K562 (cell line): Measurements from ENCODE around the gene OR2F2. TPM values are rescaled to one million over a fixed set of nuclear protein-coding genes. Genes with fewer than 3 reads are reported as not detected.

ENCODE experiments used
- ATF1 ChIP-seq, 2 experiments: fragments of 450-650 bp in 1 of 2; IDR thresholded peaks; 2 replicates each; pipeline ENCODE4 v1.6.1; 2016; ENCODE audit warnings: missing compliant biosample characterization in 1 of 2, missing genetic modification characterization in 1 of 2
- CBFA2T3 ChIP-seq: fragments of 450-650 bp; IDR thresholded peaks from 2 replicates; pipeline ENCODE4 v1.6.1; 2017
- CREB1 ChIP-seq, 2 experiments: sonication (generic) in 1 of 2; formaldehyde crosslinking in 1 of 2; IDR thresholded peaks; 2 replicates each; pipeline versions ENCODE4 v1.6.1 to v1.8.0; 2012 to 2022; ENCODE audit warnings: inconsistent platforms in 1 of 2, mild to moderate bottlenecking in 1 of 2, missing genetic modification reagents in 1 of 2, moderate library complexity in 1 of 2
- ELK3 ChIP-seq: fragments of 450-650 bp; formaldehyde crosslinking; IDR thresholded peaks from 2 replicates; pipeline ENCODE4 v1.4.0; 2020; ENCODE audit warnings: mild to moderate bottlenecking
- FOXO4 ChIP-seq: fragments of 450-650 bp; formaldehyde crosslinking; IDR thresholded peaks from 2 replicates; pipeline ENCODE4 v1.4.0; 2020; ENCODE audit warnings: mild to moderate bottlenecking, moderate library complexity
- ILK ChIP-seq: fragments of 450-650 bp; IDR thresholded peaks from 2 replicates; pipeline ENCODE4 v1.6.1; 2016; ENCODE audit warnings: missing genetic modification characterization, low read depth, mild to moderate bottlenecking, missing compliant biosample characterization, moderate library complexity, borderline replicate concordance
- POLR2AphosphoS5 ChIP-seq: IDR thresholded peaks from 2 replicates; pipeline ENCODE4 v1.6.1; 2011; ENCODE audit warnings: mild to moderate bottlenecking, low read depth, low read length, moderate library complexity; ENCODE audit not compliant: control insufficient read depth, insufficient read depth
- SNRNP70 ChIP-seq: fragments of 200-400 bp; formaldehyde crosslinking; optimal IDR thresholded peaks from 2 replicates; pipeline ENCODE3; 2017; ENCODE audit warnings: low read depth, low read length
- SRSF9 ChIP-seq: fragments of 200-400 bp; formaldehyde crosslinking; IDR thresholded peaks from 2 replicates; pipeline ENCODE4 v1.6.1; 2017; ENCODE audit warnings: low read depth, low read length, borderline replicate concordance
- STAT5A ChIP-seq: IDR thresholded peaks from 2 replicates; pipeline ENCODE4 v1.6.1; 2012; ENCODE audit warnings: low read length, inconsistent platforms, borderline replicate concordance
- ZNF408 ChIP-seq: fragments of 250-450 bp; sonication (Bioruptor Pico); IDR thresholded peaks from 2 replicates; pipeline ENCODE4 v1.4.0; 2020; ENCODE audit warnings: low read depth, mild to moderate bottlenecking, moderate library complexity
- polyA plus RNA-seq, 8 experiments: library from polyadenylated mRNA; depleted of rRNA in 4 of 8; stranded (reverse) in 5 of 8; unstranded in 3 of 8; fragments of >200 nt; fragmentation: Nextera tagmentation in 2 of 8; fragmentation: Illumina TruSeq in 1 of 8; extraction: Ambion mirVana in 2 of 8; extraction: Trizol in 1 of 8; gene quantifications; 2 replicates each; pipeline versions ENCODE4 v1.2.1 to v1.2.3, GENCODE V29; 2011 to 2014; ENCODE audit warnings: inconsistent platforms in 1 of 8, missing spikeins in 1 of 8
- total RNA-seq, 7 experiments: library from RNA; depleted of rRNA in 6 of 7; stranded (reverse); fragments of >200 nt in 6 of 7; fragmentation: Illumina TruSeq in 2 of 7; extraction: Trizol in 2 of 7; gene quantifications; 2 replicates each; pipeline versions ENCODE4 v1.2.1 to v1.2.3, GENCODE V29; 2011 to 2021; ENCODE audit warnings: low replicate concordance in 1 of 7

OR2F2 gene
- total and polyA plus RNA-seq, 9 of the 15 experiments (the other 6 are each of a cell fraction or from before 2014, with no cell fraction given) = not detected

- TF ChIP-seq SNRNP70 (no peak), CREB1 (IDR thresholded peaks at IDR 0.05) (no peak), CREB1 (CRISPR knock-in tag; IDR thresholded peaks at IDR 0.05) (no peak), FOXO4 (CRISPR knock-in tag) (no peak), ILK (tag) (no peak), ZNF408 (no peak), STAT5A (peak; percentile 67; the same call in 1 of the 2 replicates), SRSF9 (no peak), ATF1 (CRISPR knock-in tag; IDR thresholded peaks at IDR 0.05) (no peak), ATF1 (tag; IDR thresholded peaks at IDR 0.05) (peak; percentile 55; the same call in 1 of the 2 replicates), CBFA2T3 (peak; percentile 80), ELK3 (CRISPR knock-in tag) (no peak), POLR2AphosphoS5 (peak; percentile 44; the same call in 1 of the 2 replicates)
- TF ChIP-seq, all 486 proteins: peak for 18
Observed at GRCh38 chr7:143979998-143980397, 45.0 kb downstream of the OR2F2 start (continued).
